Right ventricle myocardium inferior (tissue), 1 donor: ENCODE results near the gene POLR3E. TPM values are rescaled to one million over a fixed set of nuclear protein-coding genes. Genes with fewer than 3 reads are reported as not detected.
"Not testable (repeated sequence)": the region's sequence is repeated elsewhere in the genome, so short reads cannot be mapped to it uniquely, and the experiment has no call there.

ENCODE experiments used
- ATAC-seq: fragments of 200-7000 bp; cut with Tn5 transposase; one replicate; pipeline ENCODE4 v1.9.1; 2020; ENCODE audit warnings: mild to moderate bottlenecking, moderate library complexity
- DNase-seq: peaks from one replicate; pipeline ENCODE4 v3.0.0; 2021; ENCODE audit errors: missing footprints
- intact Hi-C: fragments of 100-400 bp; cut with DNase I; formaldehyde crosslinking; loops from one replicate; pipeline ENCODE4 v1.11.0; 2022
- total RNA-seq: library from RNA; stranded (reverse); fragmentation: NEBNext Ultra II Directional; extraction: Animal tissue kit (Norgen Biotek cat#: 25700); gene quantifications from one replicate; pipeline ENCODE4 v1.2.1, GENCODE V29; 2021
- donor health status: DM: no; HTN: yes; CAD: no; lungs with severe emphysema.

POLR3E gene
- total RNA-seq, 1 donor from 2014 or later: 36.4 TPM

DNA sequence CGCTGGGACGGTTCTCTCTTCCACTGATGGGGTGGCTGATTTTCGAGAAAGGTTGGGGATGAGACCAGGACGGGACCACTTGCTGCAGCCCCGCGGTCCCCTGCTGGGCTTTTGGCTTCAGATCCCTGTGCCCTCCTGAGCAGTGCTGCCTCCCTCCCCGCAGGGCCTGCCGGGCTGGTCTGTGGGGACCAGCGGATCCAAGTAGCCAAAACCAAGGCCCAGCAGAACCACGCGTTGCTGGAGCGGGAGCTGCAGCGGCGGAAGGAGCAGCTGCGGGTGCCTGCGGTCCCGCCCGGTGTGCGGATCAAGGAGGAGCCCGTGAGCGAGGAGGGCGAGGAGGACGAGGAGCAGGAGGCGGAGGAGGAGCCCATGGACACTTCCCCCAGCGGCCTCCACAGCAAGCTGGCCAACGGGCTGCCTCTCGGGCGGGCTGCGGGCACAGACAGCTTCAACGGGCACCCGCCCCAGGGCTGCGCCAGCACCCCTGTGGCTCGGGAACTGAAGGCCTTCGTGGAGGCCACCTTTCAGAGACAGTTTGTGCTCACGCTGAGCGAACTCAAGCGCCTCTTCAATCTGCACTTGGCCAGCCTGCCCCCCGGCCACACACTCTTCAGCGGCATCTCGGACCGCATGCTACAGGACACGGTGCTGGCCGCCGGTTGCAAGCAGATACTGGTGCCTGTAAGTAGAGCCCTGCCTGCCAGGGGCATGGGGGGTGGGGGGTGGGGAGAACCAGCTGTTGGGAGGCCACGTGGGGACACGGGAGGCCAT lies 28.6 kb downstream of the POLR3E start:
- intact Hi-C loops: no loop called here
- ATAC-seq (no peak), DNase-seq (peak; percentile 54)

DNA sequence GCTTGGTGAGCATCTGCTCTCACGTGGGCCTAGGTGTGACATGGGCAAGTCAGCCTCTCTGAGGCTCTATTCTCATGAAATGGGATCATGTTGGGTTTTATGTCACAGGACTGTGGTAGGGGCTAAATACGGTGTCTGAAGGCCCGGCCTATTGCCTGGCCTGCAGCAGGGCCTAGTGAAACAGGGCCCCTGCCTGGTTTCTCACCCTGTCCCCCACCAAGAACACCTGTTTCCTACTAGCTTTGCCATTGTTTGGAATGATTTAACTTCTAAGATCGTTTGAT lies 29.1 kb downstream of the POLR3E start:
- intact Hi-C loops: no loop called here
- ATAC-seq (no peak), DNase-seq (peak; percentile 25)

GRCh38 chr16:22326771-22327445 lies 29.7 kb downstream of the POLR3E start:
- intact Hi-C loops: no loop called here
- peak; percentile 37 for DNase-seq

GRCh38 chr16:22327446-22327775 lies 30.2 kb downstream of the POLR3E start:
- intact Hi-C loops: no loop called here
- DNase-seq (peak; percentile 14), ATAC-seq (no peak)

More at GRCh38 chr16:22326771-22327445, 29.7 kb downstream of the POLR3E start:
- no peak for ATAC-seq

DNA sequence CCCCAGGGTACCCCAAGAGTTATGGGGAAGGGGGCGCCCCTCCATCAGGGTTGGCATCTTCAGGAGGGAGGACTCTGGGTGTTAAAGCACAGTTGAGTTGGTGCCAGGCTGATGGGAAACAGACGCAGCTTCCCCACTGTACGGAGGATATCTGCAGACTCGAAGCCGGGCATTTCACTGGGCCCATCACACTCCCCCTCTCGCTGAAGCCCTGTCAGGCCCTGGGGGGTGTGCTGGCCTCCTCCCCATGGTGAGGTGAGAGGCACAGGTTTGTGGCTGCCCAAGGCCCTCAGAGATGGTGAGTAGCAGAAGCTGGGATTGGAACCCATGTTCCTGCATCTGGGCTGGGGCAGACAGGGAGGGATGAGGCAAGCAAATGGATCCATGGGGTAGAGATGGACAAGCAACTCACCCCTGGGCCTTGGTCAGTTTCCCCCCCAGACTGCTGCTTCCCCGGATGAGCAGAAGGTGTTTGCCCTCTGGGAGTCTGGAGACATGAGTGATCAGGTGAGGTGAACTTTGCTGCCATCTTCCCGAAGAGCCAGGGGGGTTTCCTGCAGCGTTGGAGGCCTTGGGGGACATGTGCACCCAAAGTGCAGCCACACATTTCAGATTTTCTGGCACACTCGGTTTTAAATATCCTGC lies 31.0 kb downstream of the POLR3E start:
- ATAC-seq (no peak), DNase-seq (peak; percentile 50)
- intact Hi-C loops: no loop called here

GRCh38 chr16:22329199-22329695 lies 32.0 kb downstream of the POLR3E start:
- ATAC-seq: no peak
- DNase-seq: no peak
- intact Hi-C loops: no loop called here

DNA sequence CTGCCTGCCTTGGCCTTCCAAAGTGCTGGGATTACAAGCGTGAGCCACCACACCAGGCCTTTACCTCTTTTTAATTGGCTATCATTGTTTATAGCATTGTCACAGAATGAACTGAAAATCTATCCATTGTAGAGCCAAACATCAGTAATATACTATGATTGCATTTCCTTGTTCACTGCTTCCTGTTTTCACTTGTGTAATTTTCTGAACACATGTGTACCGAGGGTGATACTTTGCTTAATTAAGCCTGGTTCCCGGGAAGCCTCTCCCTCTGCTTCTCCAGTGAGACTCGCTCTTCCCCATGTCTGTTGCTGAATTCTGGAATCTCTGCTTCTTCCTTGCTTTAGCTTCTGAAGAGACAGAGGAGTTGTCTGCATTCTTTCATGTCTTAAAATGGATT lies 33.1 kb downstream of the POLR3E start:
- ATAC-seq: no peak
- intact Hi-C loops: no loop called here
- DNase-seq: no peak

- no peak for DNase-seq
- intact Hi-C loops: no loop called here
These were observed 36.3 kb downstream of the POLR3E start for GRCh38 chr16:22333457-22333994.

GRCh38 chr16:22335668-22336246 lies 38.5 kb downstream of the POLR3E start:
- ATAC-seq: peak; percentile 37
- no peak for DNase-seq
- intact Hi-C loops: no loop called here

More at GRCh38 chr16:22333457-22333994, 36.3 kb downstream of the POLR3E start:
- peak; percentile 54 for ATAC-seq

- no peak for ATAC-seq
- no peak for DNase-seq
- intact Hi-C loops: no loop called here
These were observed 39.4 kb downstream of the POLR3E start for GRCh38 chr16:22336581-22336980.

DNA sequence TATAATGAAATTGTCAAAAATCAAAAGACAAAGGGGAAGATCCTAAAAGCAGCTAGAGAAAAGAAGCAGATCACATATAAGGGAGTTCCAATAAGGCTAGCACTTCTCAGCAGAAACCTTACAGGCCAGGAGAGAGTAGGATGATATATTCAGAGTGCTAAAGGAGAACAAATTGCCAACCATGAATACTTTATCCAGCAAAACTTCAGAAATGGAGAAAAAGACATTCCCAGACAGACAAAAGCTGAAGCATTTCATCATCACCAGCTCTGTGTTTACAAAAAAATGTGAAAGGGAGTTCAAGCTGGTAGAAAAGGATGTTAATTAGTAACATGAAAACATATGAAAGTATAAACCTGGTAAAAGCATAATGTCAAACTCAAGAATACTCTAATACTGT lies 39.8 kb downstream of the POLR3E start:
- ATAC-seq: no peak
- intact Hi-C loops: no loop called here
- no peak for DNase-seq

DNA sequence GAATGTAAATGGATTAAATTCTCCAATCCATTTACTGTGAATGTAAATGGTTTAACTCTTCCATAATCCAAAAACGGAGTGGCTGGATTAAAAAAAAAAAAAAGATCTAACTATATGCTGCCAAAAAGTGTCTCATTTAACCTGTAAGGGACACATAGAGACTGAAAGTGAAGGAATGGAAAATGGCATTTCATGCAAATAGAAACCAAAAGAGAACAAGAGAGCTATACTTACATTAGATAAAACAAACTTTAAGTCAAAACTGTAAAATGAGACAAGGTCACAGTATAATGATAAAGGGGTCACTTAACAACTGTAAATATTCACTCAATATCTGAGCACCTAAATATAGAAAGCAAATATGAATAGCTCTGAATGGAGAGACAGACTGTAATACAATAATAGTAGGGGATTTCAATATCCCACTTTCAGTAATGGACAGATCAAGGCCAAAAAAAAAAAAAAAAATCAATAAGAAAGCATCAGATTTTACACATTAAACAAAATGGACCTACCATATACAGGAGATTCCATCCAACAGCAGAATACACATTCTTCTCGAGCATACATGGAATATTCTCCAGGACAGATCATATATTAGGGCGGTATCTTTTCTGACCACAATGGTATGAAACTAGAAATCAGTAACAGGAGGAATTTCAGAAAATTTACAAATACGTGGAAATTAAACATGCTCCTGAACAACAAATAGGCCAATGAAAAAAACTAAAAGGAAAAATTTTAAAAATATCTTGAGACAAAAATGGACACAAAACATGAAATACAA lies 40.8 kb downstream of the POLR3E start:
- intact Hi-C loops: no loop called here
- no peak for DNase-seq
- no peak for ATAC-seq

- ATAC-seq: no peak
- intact Hi-C loops: loop anchor here (10.0 kb wide), 1 partner anchor 84 kb away; no protein-coding TSS in a partner anchor
- DNase-seq: no peak
These were observed 43.7 kb downstream of the POLR3E start for GRCh38 chr16:22340945-22341344.

DNA sequence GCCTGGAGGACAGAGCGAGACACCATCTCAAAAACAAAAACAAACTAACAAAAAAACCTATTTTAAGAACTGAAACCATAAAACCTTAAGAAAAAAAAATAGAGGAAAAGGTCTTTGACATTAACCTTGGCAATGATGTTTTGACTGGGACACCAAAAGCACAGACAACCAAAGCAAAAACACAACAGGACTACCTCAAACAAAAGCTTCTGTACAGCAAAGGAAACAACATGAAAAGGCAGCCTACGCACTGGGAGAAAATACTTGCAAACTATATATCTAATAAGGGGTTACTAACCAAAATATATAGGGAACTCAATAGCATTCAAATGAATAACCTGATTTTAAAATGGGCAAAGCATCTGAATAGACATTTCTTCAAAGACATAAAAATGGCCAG lies 44.9 kb downstream of the POLR3E start:
- DNase-seq: no peak
- intact Hi-C loops: loop anchor here (10.0 kb wide), 1 partner anchor 83 kb away; no protein-coding TSS in a partner anchor
- no peak for ATAC-seq

DNA sequence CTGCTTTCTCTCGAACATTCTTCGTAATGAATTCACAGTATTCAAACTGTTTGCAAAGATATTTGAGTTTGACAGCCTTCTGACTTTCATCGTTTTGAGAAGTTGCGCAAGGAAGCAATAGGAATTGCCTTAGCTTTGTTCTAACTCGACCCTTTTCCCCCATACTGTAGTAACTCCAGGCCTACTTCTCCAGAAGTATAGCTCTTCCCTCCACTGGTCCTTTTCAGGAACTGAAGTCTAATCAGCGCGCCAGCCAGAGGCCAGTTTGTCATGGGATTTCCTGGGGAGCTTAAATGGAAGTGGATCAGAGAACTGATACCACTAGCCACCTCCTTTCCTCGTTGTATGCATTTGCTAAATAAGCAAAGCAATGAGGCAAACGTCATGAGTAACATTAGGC lies 49.3 kb downstream of the POLR3E start:
- DNase-seq: no peak
- peak; percentile 18 for ATAC-seq
- intact Hi-C loops: loop anchor here (10.0 kb wide), 1 partner anchor 78 kb away; no protein-coding TSS in a partner anchor

DNA sequence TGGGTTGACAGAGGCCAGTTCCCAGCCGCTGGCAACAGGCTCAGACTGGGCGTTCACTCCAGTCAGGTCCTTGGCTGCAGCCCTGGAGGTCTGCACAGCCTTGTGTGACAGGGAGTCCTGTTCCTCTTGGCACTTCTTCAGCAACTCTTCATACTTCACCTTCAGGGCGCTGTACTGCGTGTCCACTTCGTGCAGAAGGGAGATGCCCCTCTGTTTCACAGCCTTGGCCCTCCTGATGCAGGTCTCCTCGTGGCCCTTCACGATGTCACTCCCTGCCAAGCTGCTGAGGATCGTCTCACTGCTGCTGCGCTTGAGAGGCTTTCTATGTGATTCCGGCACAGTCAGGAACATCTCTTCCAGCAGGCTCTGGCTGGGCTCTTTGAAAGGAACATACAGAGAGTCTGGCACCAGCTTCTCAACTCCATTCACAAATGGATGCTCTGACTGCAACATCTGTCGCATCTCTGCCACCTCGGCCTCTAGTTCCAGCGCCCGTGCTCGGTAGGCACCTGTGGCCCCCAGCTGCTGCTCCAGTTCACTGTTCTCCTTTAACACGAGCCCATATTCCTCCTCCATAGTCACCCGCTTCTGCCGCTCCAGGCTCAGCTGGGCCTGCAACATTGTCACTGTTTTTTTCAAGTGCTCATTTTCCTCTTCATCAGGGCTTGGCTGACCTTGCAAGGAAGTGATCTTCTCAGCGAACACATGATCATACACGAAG lies 50.1 kb downstream of the POLR3E start:
- DNase-seq (no peak), ATAC-seq (peak; percentile 95)
- intact Hi-C loops: loop anchor here (10.0 kb wide), 1 partner anchor 78 kb away; no protein-coding TSS in a partner anchor

GRCh38 chr16:22348291-22348690 lies 51.1 kb downstream of the POLR3E start:
- DNase-seq: no peak
- no peak for ATAC-seq
- intact Hi-C loops: loop anchor here (10.0 kb wide), 1 partner anchor 77 kb away; no protein-coding TSS in a partner anchor

DNA sequence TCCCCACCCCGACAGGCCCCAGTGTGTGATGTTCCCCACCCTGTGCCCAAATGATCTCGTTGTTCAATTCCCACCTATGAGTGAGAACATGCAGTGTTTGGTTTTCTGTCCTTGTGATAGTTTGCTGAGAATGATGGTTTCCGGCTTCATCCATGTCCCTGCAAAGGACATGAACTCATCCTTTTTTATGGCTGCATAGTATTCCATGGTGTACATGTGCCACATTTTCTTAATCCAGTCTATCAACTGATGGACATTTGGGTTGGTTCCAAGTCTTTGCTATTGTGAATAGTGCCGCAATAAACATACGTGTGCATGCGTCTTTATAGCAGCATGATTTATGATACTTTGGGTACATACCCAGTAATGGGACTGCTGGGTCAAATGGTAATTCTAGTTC lies 53.8 kb downstream of the POLR3E start:
- ATAC-seq, DNase-seq, intact Hi-C loops: not testable (repeated sequence)
